Measurements from ENCODE around the gene SLC25A25.

Gene SLC25A25

GRCh38 chr9:128092199-128092977 lies 24.4 kb downstream of the SLC25A25 start:
- H3K4me3 ChIP-seq (ENCODE audit: low read depth, low read length), result no peak overlapping the region
- TF ChIP-seq CTCF (IDR thresholded peaks at IDR 0.05; ENCODE audit: low read depth, low read length, missing control alignments), result no peak
- DNase-seq (ENCODE audit: low read depth), result no peak

GRCh38 chr9:128093011-128093410 lies 25.0 kb downstream of the SLC25A25 start:
- H3K4me3 ChIP-seq (ENCODE audit: low read depth, low read length), result no peak overlapping the region
- DNase-seq (ENCODE audit: low read depth), result no peak
- no peak for TF ChIP-seq CTCF (IDR thresholded peaks at IDR 0.05; ENCODE audit: low read depth, low read length, missing control alignments)

GRCh38 chr9:128094166-128094949 lies 26.3 kb downstream of the SLC25A25 start:
- TF ChIP-seq CTCF (IDR thresholded peaks at IDR 0.05; ENCODE audit: low read depth, low read length, missing control alignments), result no peak
- DNase-seq (ENCODE audit: low read depth), result peak; percentile 58
- H3K4me3 ChIP-seq (ENCODE audit: low read depth, low read length), result no peak overlapping the region

GRCh38 chr9:128094950-128095544 lies 27.0 kb downstream of the SLC25A25 start:
- TF ChIP-seq CTCF (IDR thresholded peaks at IDR 0.05; ENCODE audit: low read depth, low read length, missing control alignments), result no peak

GRCh38 chr9:128096616-128097536 lies 28.8 kb downstream of the SLC25A25 start:
- DNase-seq (ENCODE audit: low read depth), result no peak
- H3K4me3 ChIP-seq (ENCODE audit: low read depth, low read length), result no peak overlapping the region
- no peak for TF ChIP-seq CTCF (IDR thresholded peaks at IDR 0.05; ENCODE audit: low read depth, low read length, missing control alignments)

More at GRCh38 chr9:128094950-128095544, 27.0 kb downstream of the SLC25A25 start:
- DNase-seq (ENCODE audit: low read depth), result no peak
- H3K4me3 ChIP-seq (ENCODE audit: low read depth, low read length), result no peak overlapping the region

- TF ChIP-seq CTCF (IDR thresholded peaks at IDR 0.05; ENCODE audit: low read depth, low read length, missing control alignments), result no peak
- H3K4me3 ChIP-seq (ENCODE audit: low read depth, low read length), result no peak overlapping the region
- DNase-seq (ENCODE audit: low read depth), result no peak
Observed at GRCh38 chr9:128097543-128098296, 29.7 kb downstream of the SLC25A25 start.

Measured in GM12864 (cell line).